Measurements from ENCODE around the gene DPEP1.
"Not testable (repeated sequence)": the region's sequence is repeated elsewhere in the genome, so short reads cannot be mapped to it uniquely, and the experiment has no call there.

Gene DPEP1

DNA sequence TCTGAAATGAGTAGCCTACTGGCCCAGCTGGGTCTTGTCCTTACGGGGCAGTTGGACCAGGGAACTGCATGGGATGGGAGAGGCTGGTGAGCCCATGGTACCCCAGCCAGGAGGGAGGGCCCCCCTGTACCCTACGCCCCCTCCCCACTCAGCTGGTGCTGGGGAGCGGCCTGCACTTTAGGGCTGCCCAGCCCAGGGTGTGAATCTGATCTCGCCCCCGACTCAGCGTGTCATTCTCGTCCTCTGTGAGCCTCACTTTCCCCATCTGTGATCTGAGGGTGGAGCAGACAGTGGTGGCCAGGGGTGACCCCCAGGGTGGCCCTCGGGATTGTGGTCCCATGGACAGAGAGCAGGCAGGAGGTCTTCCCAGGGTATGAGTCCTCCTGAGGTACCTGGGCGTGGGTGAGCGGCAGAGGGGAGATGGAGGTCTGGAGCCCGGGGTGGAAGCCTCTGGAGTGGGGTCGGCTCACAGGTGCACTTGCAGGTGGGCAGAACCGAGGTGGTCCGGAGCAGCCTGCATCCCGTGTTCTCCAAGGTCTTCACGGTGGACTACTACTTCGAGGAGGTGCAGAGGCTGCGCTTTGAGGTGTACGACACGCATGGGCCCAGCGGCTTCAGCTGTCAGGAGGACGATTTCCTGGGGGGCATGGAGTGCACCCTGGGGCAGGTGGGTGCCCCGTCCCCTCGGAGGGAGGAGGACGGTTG lies 36.2 kb upstream of the DPEP1 start:
- DNase-seq (ENCODE audit: low read depth): no peak

DNA sequence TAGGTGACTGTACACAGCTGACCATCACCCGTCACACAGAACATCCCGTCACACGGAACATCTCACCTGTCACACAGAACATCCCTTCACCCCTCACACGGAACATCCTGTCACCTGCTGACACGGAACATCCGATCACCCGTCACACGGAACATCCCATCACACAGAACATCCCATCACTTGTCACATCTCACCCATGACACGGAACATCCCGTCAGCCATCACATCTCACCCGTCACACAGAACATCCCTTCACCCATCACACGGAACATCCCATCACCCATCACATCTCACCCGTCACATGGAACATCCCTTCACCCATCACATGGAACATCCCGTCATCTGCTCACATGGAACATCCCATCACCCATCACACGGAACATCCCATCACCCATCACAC lies 34.1 kb upstream of the DPEP1 start:
- DNase-seq (ENCODE audit: low read depth): no peak

DNA sequence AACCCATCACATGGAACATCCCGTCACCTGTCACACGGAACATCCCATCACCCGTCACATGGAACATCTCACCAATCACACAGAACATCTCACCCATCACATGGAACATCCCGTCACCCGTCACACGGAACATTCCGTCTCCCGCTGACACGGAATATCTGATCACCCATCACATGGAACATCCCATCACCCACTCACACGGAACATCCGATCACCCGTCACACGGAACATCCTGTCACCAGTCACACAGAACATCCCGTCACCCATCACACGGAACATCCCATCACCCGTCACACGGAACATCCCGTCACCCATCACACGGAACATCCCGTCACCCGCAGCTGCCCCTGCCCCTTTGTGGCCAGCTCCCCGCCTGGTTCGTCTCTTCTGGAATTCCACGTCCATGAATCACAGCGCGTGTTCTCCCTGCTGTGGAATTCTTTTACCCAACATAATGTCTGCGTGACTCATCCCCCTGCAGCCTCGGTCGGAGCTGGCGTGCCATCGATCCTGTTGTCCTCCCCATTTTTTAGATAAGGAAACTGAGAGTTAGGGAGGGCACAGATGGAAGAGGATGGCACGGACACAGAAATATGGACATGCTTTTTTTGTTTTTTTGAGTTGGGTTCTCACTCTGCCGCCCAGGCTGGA lies 32.3 kb upstream of the DPEP1 start:
- no peak for DNase-seq (ENCODE audit: low read depth)

DNA sequence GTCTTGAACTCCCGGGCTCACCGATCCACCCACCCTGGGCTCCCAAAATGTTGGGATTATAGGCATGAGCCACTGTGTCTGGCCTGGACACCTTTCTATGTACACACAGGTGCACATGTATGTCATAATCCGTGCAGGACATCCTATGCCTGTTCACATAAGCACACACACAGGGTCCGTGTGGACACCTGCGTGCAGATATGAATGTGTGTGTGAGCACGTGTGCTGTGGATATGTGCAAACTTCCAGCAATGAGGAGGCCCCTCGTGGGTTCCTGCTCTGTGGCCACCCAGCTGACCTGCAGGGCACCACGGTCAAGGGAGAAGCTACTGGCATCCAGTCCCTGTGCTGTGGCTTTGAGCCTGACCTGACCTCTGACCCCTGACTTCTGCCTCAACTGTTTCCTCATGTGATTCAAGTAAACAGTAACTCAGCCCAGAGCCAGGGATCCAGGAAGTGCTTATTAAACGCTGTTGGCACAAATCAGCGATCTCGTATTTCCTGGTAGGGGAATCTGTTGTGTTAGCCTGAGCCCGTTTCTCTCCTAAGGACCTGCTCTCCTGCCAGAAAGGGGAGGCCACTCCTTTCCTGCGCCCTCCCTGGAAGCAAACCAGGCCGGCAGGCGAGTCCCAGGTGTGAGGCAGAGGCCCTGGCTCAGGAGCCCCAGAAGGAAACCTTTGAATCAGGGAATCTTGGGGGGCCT lies 31.4 kb upstream of the DPEP1 start:
- no peak for DNase-seq (ENCODE audit: low read depth)

DNA sequence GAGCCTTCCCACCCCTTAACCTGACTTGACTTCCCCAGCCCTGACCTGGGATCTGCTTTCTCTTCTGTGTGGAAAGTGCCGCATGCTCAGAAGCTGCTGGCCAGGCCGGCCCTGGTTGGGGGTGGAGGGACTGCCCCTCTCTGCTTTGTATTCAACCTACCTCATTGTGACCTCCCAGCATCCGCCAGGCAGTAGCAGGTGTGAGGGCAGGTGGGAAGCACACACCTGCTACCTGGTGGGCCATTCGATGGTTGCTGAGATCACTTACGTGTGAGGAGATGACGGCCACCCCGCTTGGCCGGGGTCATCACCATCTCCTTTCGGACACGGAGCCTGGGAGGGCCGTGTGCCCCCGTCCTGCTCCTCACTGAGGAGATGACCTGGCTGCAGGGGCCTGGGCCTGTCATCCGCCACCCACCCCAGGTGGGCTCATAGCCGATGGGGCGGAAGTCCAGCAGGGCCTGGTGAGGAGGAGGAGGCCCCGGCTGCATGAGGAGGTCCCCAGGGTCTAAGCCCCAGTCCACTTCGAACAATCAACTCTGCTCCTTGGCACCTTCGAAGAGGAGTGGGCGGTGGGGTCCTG lies 30.7 kb upstream of the DPEP1 start:
- no peak for DNase-seq (ENCODE audit: low read depth)

DNA sequence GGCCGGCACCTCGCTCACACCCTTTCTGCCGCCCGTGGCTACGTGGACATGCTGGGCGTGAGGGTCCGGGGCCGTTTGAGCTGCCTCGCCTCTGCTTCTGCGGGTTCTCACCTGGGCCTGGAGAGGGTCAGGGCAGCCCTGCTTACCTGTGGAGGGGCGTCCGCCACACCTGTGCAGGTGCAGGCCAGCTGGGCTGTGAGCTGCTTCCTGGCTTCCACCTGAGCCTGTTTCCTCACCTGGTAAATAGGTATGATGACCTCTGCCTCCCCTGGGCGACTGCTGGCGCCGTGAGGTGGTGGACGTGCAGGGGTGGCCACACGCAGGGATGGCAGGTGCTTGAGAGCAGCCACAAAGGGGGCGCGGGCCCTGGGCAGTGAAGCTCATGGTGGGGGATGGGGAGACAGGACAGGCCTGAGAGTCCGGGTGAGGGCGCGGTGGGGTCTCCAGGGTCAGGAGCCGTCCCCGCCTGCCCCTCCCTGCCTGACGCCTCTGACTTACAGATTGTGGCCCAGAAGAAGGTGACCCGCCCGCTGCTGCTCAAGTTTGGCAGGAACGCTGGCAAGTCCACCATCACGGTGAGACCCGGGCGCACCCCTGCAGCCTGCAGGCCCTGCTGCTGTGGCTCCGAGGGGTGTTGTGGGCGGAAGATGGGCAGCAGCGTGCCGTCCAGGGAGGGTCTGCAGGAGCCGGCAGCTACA lies 30.1 kb upstream of the DPEP1 start:
- no peak for DNase-seq (ENCODE audit: low read depth)

DNA sequence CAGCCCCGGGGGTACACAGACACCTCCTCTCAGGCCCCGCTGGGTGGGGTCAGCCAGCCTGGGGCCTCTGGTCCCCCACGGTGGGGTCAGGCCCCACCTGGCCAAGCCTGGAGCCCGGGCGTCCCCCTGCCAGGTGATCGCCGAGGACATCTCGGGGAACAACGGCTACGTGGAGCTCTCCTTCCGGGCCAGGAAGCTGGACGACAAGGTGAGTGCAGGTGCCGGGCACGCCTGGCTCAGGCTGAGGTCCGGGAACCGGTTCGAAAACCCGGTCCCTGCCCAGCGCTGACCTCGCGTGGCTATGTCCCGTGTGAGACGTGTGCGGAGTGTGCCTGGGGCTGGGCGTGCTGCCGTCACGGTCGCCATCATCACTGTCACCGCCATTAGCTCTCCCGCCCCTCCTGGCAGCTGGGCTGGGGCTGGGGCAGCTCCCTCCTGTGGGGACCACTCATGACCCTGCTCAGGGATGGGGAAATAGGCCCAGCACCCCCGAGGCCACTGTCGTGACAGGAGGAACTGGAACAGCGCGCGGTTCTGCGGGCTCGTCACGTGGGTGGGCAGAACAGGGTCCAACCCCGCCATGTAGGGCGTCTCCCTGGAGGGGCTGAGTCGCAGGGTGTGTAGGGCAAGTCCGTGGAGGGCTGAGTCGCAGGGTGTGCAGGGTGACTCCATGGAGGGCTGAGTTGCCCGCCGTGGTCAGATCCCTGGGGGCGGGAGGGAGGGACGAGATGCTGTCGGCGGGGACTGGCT lies 29.4 kb upstream of the DPEP1 start:
- no peak for DNase-seq (ENCODE audit: low read depth)

DNA sequence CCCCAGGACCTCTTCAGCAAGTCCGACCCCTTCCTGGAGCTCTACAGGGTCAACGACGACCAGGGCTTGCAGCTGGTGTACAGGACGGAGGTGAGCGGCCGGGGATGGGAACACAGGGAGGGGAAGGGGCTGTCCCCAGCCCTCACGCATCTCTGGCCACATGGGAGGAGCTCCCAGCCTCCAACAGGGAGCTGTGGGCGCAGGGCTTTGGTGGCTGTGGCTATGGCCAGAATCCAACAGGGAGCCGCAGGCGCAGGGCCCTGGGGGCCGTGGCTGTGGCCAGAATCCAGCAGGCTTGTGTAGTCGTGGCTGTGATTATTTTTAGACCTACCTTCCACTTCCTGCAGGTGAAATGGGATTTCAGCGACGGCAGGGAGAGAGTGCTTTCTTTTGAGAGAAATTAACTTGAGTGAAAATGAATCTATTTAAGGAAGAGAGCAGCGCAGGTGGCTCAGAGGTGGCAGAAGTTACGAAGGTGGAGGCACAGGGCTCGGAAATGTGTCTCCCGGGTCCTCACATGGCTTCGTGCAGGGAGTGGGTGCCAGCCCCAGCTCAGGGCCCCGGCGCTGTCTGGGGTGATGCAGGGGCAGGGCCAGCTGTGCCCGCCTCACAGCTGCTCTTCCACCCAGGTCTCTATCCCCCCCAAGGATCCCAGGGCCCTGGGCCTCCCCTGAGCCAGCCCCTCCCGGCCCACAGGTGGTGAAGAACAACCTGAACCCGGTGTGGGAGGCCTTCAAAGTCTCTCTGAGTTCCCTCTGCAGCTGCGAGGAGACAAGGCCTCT lies 28.5 kb upstream of the DPEP1 start:
- DNase-seq (ENCODE audit: low read depth): no peak

DNA sequence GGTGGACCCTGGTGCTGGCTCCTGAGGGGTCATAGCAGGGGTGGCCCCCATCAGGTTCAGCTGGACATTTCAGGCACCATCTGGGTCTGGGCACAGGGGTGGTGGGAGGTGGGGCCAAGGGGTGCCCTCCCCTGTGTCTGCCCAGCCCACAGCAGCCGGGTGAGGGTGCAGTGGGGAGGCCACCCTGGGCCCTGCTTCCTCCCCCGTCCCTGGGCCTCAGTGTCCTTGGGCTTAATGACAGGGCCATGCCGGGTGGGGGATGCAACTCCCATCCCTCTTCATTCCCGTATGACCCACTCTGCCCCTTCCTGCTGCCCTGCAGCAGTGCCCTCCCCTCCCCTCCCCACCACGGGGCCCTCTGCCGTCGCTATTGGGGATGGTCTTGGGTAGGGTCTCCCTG lies 27.2 kb upstream of the DPEP1 start:
- DNase-seq (ENCODE audit: low read depth): no peak

DNA sequence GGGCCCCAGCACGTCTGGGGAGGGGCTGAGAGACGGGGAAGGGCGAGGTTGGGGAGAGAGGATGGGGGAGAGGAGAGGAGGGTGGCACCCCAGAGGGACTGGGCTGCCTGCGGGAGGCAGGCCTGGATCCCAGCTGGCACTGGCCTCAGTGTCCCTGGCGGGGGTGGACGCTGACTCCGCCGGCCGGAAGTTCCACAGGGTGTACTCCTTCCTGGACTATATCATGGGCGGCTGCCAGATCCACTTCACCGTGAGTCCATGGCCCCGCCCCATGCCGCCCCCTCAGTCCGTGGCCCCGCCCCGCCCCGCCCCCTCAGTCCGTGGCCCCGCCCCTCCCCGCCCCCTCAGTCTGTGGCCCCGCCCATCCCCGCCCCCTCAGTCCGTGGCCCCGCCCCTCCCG lies 26.6 kb upstream of the DPEP1 start:
- no peak for DNase-seq (ENCODE audit: low read depth)

DNA sequence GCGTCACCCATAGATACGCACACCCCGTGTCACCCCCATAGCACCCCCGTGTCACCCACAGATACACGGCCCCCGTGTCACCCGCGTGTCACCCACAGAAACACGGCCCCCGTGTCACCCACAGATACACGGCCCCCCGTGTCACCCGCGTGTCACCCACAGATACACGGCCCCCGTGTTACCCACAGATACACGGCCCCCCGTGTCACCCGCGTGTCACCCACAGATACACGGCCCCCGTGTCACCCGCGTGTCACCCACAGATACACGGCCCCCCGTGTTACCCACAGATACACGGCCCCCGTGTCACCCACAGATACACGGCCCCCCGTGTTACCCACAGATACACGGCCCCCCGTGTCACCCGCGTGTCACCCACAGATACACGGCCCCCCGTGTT lies 25.8 kb upstream of the DPEP1 start:
- DNase-seq (ENCODE audit: low read depth): not testable (repeated sequence)

DNA sequence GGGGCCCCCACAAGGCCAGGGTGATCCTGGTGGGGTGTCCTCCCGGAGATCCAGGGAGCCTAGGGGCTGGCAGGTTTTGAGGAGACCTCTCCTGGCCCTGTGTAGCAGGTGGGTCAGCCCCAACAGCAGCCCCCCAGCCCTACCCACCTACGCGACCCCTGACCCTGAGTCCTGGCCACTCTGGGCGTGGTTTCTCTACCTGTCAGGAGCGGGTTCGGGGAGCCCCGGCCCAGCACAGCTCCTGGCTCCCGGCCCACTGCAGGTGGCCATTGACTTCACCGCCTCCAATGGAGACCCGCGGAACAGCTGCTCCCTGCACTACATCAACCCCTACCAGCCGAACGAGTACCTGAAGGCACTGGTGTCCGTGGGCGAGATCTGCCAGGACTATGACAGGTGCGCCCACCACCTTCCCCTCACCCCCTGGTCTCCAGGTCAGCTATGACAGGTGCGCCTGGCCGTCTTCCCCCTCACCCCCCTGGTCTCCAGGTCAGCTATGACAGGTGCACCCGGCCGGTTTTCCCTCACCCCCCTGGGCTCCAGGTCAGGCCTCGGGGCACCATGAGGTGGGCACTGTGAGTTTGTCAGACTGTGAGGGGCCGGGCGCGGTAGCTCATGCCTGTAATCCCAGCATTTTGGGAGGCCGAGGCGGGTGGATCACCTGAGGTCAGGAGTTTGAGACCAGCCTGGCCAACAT lies 24.9 kb upstream of the DPEP1 start:
- no peak for DNase-seq (ENCODE audit: low read depth)

DNA sequence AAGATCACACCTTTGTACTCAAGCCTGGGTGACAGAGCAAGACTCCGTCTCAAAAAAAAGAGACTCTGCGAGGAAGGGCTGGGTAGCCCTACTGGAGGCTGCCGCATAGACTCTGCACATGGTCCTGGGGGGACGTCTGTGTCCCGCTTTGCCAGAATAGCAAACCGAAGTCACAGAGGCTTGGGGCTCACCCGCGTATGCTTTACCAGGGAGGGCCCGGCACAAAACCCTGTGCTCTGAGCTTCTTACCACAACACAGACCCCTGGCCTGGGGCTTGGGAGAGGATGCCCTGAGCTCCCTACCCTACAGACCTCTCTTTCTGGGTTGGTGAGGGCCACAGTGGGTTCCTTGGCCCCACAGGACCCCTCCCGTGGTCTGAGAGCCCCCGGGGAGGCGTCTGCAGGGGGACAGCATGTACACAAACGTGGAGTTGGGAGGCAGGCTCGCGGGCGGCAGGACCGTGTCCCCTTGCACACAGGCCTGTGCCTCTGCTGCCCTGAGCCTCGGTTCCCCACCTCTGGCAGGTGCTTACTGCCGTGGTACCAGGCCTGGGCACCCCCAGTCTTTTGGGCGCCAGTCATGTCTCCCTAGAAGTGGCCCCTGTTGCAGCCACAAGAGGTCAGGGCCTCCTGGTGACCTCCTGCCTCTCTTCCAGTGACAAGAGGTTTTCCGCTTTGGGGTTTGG lies 24.1 kb upstream of the DPEP1 start:
- no peak for DNase-seq (ENCODE audit: low read depth)

DNA sequence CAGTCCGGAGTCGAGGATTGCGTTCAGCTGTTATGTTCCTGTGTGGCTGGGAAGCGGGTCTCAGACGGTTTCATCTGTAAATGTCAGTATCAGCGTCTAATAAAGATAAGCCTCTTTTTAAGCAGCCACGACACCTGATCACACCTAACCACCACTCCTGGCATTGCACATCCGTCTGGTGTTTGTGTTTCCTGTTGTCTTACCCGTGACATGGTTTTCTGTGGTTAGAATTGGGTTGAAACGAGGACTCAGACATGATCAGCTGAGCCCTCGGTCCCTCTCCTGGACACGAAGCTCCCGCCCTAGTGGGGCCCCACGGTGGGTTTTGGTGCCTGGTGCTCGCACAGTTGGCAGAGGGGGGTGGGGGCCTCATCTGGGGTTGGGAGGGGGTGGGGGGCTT lies 19.6 kb upstream of the DPEP1 start:
- no peak for DNase-seq (ENCODE audit: low read depth)

DNA sequence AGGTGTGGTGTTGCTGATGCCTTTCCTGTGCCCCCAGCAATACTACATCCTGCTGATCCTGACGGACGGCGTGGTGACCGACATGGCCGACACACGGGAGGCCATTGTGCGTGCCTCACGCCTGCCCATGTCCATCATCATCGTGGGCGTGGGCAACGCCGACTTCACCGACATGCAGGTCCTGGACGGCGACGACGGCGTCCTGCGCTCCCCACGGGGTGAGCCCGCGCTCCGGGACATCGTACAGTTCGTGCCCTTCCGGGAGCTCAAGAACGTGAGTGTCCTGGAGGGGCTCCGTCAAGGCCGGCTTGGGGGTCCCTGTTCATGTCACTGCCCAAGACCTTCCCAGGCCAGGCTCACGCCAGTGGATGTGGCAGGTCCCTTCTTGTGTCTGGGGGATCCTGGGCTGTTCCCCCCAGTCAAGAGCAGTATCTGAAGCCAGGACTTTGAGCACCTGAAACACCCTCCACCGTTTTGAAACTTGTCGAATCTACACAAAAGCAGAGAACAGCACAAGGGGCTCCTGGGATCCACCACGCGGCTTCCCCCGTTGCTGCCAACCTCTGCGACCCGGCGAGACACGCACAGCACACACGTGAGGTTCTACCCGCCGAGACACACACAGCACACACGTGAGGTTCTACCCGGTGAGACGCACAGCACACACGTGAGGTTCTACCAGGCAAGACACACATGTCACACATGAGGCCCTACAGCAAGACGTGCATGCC lies 17.9 kb upstream of the DPEP1 start:
- no peak for DNase-seq (ENCODE audit: low read depth)

DNA sequence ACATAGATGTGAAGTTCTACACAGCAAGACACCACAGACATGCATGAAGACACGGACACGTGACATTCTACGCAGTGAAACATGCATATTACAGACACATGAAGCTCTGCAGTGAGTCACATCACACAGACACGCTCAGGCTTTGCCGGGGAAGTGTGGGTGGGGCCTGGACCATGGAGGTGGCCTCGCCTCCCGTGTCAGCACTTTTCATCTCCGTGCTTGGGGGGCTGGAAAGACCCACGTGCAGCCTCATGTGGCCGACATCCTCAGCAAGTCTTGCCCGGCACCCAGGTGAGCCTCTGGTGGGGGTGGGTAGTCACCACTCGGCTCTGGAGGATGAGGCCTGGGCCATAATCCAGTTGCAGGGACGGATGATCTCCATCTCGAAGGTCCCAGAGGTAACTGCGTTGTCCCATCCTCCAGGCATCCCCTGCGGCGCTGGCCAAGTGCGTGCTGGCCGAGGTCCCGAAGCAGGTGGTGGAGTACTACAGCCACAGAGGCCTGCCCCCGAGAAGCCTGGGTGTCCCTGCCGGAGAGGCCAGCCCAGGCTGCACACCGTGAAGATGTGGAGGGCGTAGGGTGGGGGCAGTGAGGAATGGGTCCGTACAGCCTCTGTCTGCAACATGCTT lies 17.3 kb upstream of the DPEP1 start:
- no peak for DNase-seq (ENCODE audit: low read depth)

DNA sequence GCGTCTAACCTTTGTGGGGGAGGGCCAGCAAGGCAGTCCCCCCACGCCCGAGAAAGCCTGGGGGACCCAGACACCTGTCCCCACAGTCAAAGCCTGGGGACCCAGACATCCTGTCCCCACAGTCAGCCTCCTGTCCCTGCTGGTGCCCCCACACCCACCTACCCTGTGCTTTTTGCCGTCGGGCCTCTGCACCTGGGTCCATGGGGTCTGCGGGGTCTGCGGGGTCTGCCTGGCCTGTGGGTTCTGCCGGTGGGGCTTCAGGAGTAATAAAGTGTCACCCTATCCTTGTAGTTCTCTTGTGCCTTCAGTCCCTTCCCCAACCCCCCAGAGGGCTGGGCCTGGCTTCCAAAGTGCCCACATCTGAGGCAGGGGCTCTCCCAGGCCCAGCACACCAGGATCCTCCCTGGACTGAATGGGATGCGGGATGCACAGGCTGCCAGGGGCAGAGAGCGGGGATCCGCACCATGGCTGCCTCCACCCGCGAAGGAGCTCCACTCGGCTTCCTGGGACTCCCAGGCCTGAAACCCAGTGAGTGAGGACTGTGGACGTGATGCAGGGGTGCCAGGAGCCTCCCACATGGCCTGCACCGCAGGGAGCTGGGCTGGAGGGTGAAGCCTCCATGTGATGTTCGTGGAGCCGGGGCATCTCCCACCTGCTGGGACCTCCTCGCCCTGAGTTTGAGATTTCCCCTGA lies 16.3 kb upstream of the DPEP1 start:
- no peak for DNase-seq (ENCODE audit: low read depth)

DNA sequence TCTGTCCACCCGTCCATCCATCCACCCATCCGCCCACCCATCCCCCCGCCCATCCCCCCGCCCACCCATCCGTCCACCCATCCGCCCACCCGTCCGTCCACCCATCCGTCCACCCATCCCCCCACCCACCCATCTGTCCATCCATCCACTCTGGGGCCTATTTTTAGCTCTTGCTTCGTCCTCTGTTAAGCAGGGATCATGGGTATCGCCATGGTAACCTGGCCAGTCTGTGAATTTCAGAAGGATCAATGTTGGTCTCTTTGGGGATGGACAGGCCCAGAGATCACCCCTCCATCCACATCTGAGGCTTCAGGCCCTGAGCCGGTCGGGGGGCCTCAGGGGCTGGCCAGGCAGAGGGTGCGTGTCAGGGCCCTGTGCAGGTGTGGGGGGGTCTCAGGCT lies 15.2 kb upstream of the DPEP1 start:
- DNase-seq (ENCODE audit: low read depth): no peak

Data from stimulated activated CD4-positive, alpha-beta T cell treated with anti-CD3 and anti-CD28 coated beads, Interleukin-2, amount 100 ng/mL, for 4 hours (primary cell).